ENCODE measurements around the gene UBE2N. TPM values are rescaled to one million over a fixed set of nuclear protein-coding genes. Genes with fewer than 3 reads are reported as not detected.

Gene UBE2N
- total RNA-seq, 2 donors from 2014 or later: 177 to 179 TPM

DNA sequence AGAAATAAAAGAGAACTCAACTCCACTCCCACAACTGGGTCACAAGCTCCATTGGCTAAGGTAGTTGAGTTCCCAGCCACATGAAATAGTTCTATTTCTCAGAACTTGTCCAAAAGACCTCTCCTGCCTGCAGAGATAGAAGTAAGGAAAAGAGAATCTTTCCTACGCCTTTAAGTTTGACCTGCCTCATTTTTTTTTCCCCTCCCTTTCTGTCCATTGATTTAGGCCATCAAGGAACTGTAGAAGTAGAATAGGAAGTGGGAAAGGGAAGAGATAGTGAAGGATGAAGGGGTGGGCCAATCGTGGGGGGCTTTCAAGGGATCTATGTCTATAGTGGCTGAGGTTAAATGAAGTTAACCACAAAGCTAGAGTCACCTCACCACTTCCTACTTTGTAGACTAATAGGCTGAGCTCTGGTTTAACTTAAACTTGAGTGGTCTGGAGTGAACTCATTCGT lies 77.9 kb downstream of the UBE2N start:
- H3K36me3 Mint-ChIP-seq (ENCODE audit: low read depth): peaks cover 3% of the 10 kb centered on the region
- 100% methylated on average over 1 of the region's 3 CpGs; no CpG with 5 or more reads in 1 of the 2 experiments for WGBS, 2 experiments (ENCODE audit: insufficient coverage in 1 of 2, insufficient read length in 1 of 2)
- no peak overlapping the region for H3K4me3 Mint-ChIP-seq
- H3K27me3 ChIP-seq (ENCODE audit: control insufficient read depth, insufficient read depth, low read length, poor library complexity, severe bottlenecking): no peaks in the 10 kb centered on the region
- no peak overlapping the region for H3K4me3 ChIP-seq (ENCODE audit: low read length)
- H3K36me3 ChIP-seq (ENCODE audit: control insufficient read depth, insufficient read depth, low read length): no peaks in the 10 kb centered on the region
- H3K4me1 ChIP-seq (ENCODE audit: control insufficient read depth, insufficient read depth, low read length): no peaks in the 10 kb centered on the region
- no peak overlapping the region for H3K27ac Mint-ChIP-seq
- H3K4me1 Mint-ChIP-seq: no peaks in the 10 kb centered on the region
- H3K9me3 Mint-ChIP-seq: no peaks in the 10 kb centered on the region
- no peak overlapping the region for H3K27ac ChIP-seq (ENCODE audit: low read depth, low read length)
- no peak for DNase-seq
- no peak overlapping the region for H3K9ac ChIP-seq (ENCODE audit: extremely low read depth, low read length, poor library complexity, severe bottlenecking)
- no peaks in the 10 kb centered on the region for H3K9me3 ChIP-seq (ENCODE audit: control insufficient read depth, low read length)
- TF ChIP-seq, protein P1, sequence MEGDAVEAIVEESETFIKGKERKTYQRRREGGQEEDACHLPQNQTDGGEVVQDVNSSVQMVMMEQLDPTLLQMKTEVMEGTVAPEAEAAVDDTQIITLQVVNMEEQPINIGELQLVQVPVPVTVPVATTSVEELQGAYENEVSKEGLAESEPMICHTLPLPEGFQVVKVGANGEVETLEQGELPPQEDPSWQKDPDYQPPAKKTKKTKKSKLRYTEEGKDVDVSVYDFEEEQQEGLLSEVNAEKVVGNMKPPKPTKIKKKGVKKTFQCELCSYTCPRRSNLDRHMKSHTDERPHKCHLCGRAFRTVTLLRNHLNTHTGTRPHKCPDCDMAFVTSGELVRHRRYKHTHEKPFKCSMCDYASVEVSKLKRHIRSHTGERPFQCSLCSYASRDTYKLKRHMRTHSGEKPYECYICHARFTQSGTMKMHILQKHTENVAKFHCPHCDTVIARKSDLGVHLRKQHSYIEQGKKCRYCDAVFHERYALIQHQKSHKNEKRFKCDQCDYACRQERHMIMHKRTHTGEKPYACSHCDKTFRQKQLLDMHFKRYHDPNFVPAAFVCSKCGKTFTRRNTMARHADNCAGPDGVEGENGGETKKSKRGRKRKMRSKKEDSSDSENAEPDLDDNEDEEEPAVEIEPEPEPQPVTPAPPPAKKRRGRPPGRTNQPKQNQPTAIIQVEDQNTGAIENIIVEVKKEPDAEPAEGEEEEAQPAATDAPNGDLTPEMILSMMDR (conservative IDR thresholded peaks at IDR 0.05): no peak
- no peaks in the 10 kb centered on the region for H3K27me3 Mint-ChIP-seq (ENCODE audit: insufficient read depth)

- no peak overlapping the region for H3K4me3 Mint-ChIP-seq
- no peaks in the 10 kb centered on the region for H3K36me3 Mint-ChIP-seq (ENCODE audit: low read depth)
- Histone ChIP-seq H3K27ac (ENCODE audit: low read depth, low read length) (no peak overlapping the region), H3K4me3 (ENCODE audit: low read length) (no peak overlapping the region), H3K4me1 (ENCODE audit: control insufficient read depth, insufficient read depth, low read length) (no peaks in the 10 kb centered on the region), H3K27me3 (ENCODE audit: control insufficient read depth, insufficient read depth, low read length, poor library complexity, severe bottlenecking) (no peaks in the 10 kb centered on the region), H3K9me3 (ENCODE audit: control insufficient read depth, low read length) (no peaks in the 10 kb centered on the region), H3K36me3 (ENCODE audit: control insufficient read depth, insufficient read depth, low read length) (no peaks in the 10 kb centered on the region), H3K9ac (ENCODE audit: extremely low read depth, low read length, poor library complexity, severe bottlenecking) (no peak overlapping the region)
- H3K27ac Mint-ChIP-seq: no peak overlapping the region
- H3K27me3 Mint-ChIP-seq (ENCODE audit: insufficient read depth): no peaks in the 10 kb centered on the region
- TF ChIP-seq, protein P1 (conservative IDR thresholded peaks at IDR 0.05): no peak
- H3K9me3 Mint-ChIP-seq: no peaks in the 10 kb centered on the region
- H3K4me1 Mint-ChIP-seq: no peaks in the 10 kb centered on the region
- peak; percentile 60 for DNase-seq
- WGBS, 2 experiments (ENCODE audit: insufficient coverage in 1 of 2, insufficient read length in 1 of 2): 89 to 90% methylated on average over 4 to 5 of the region's 5 CpGs
These were observed 80.4 kb downstream of the UBE2N start for GRCh38 chr12:93361151-93361919.

DNA sequence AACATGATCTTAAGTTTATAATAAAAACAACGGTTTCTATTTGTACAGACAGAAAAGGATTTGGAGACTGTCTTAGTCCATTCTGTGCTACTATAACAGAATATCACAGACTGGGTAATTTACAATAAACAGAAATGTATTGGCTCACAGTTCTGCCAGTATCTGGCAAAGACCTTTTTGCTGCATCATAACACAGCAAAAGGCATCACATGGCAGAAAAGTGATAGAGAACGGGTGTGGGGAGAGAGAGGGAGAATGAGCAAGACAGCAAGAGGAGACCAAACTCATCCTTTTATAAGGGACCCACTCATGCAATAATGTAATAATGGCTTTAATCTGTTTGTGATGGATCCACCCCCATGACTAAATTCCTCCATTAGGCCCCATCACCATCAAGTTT lies 81.1 kb downstream of the UBE2N start:
- Mint-ChIP-seq H3K4me1 (no peaks in the 10 kb centered on the region), H3K9me3 (no peaks in the 10 kb centered on the region), H3K27ac (no peak overlapping the region), H3K36me3 (ENCODE audit: low read depth) (no peaks in the 10 kb centered on the region), H3K27me3 (ENCODE audit: insufficient read depth) (no peaks in the 10 kb centered on the region), H3K4me3 (no peak overlapping the region)
- Histone ChIP-seq H3K9me3 (ENCODE audit: control insufficient read depth, low read length) (no peaks in the 10 kb centered on the region), H3K4me3 (ENCODE audit: low read length) (no peak overlapping the region), H3K9ac (ENCODE audit: extremely low read depth, low read length, poor library complexity, severe bottlenecking) (no peak overlapping the region), H3K4me1 (ENCODE audit: control insufficient read depth, insufficient read depth, low read length) (no peaks in the 10 kb centered on the region), H3K27me3 (ENCODE audit: control insufficient read depth, insufficient read depth, low read length, poor library complexity, severe bottlenecking) (no peaks in the 10 kb centered on the region), H3K36me3 (ENCODE audit: control insufficient read depth, insufficient read depth, low read length) (no peaks in the 10 kb centered on the region), H3K27ac (ENCODE audit: low read depth, low read length) (no peak overlapping the region)
- TF ChIP-seq, protein P1 (conservative IDR thresholded peaks at IDR 0.05): no peak
- 91 to 100% methylated on average over 1 to 2 of the region's 2 CpGs for WGBS, 2 experiments (ENCODE audit: insufficient coverage in 1 of 2, insufficient read length in 1 of 2)
- no peak for DNase-seq

Measured in endodermal cell (in vitro differentiated cells).